ENCODE measurements around the gene NDRG3.
"Not testable (repeated sequence)": the region's sequence is repeated elsewhere in the genome, so short reads cannot be mapped to it uniquely, and the experiment has no call there.

The NDRG3 gene

DNA sequence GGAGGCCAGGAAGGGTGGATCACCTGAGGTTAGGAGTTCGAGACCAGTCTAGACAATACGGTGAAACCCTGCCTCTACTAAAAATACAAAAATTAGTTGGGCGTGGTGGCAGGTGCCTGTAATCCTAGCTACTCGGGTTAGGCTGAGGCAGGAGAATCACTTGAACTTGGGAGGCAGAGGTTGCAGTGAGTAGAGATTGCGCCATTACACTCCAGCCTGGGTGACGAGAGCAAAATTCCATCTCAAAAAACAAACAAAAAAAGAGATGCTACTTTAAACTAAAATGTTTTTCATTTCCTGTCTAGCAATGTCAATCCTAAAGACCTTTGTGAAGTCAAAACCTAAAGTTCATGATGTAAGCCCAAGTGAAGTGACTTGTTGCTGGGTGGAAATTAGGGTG lies 14.8 kb upstream of the NDRG3 start:
- no peak for DNase-seq (ENCODE audit: low spot score)

DNA sequence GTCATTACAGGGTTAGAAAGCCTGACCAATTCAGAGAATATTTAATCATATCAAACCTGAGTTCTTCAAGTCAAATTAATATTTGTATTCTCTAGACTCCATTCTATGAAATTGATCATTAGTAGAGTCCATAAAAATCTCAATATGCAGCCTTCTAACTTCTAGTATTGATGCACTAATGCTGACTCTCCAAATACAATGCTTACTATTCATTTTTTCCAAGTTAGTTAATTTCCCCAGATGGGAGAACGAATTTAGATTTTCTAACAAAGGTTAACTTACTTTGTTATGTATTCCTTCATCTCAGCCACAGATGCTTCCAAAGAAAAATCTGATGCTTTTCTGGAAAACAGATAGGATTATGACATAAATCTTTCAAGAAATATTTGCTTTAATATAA lies 12.4 kb upstream of the NDRG3 start:
- DNase-seq (ENCODE audit: low spot score), result no peak

DNA sequence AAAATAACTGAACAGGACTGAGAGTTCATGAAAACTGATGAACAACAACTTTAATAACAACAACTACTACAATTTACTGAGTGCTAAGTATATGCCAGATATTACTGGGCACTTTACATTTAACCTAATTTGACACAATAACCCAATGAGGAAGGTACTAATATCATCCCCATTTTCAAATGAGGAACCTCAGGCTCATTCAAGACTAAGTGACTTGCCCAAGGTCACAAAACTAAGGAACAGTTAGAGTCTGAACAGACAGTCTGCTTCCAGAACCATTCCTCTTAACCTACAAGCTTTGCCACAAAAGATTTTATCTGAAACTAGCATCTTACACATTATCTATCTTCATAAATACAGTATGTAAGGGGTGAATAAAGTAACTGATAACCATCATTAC lies 10.6 kb upstream of the NDRG3 start:
- no peak for DNase-seq (ENCODE audit: low spot score)

DNA sequence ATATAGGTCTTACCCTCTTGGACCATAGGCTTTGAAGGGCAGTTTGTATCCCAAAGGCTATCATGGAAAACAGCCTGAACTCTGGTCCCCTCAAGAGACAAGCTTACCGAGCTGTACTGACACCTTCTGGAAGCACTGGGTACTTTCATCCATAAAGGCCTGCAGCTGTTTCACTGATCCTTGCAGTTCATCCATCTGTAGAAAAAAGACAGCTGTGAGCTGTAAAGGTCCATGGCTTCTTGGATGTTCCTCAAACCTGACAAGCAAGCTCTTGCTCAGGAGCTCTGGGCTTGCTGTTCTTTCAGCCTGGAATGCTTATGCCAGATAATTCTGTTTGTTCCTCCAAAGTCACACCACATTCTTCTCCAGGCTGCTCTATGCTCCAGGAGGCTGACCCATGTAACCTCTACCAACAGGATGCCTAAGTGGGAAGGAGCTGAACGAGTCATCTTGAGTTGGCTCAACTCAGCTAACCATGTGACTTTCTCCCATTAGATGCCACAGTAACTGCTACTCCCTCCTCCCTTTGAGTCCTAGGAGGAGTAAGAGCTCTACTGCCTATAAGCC lies 8.8 kb upstream of the NDRG3 start:
- DNase-seq (ENCODE audit: low spot score), result peak; percentile 52

DNA sequence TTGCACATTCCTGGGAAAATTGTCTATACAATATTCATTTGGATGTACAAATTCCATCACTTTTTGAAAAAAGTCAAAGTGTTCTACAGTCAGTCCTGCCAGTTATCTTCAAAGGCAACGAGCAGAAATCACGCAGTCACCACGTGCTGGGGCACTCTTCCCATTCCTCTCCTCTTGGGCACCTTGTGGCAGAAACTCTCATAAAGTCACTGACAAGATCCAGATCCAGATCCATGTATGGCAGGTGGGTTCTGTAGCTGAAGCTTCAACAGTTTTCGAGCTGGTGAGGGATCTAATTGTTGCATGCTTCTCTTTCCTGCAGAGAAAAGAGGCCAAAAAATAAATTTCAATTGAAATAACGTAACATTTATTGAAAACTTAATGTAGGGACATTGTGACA lies 6.7 kb upstream of the NDRG3 start:
- no peak for DNase-seq (ENCODE audit: low spot score)

DNA sequence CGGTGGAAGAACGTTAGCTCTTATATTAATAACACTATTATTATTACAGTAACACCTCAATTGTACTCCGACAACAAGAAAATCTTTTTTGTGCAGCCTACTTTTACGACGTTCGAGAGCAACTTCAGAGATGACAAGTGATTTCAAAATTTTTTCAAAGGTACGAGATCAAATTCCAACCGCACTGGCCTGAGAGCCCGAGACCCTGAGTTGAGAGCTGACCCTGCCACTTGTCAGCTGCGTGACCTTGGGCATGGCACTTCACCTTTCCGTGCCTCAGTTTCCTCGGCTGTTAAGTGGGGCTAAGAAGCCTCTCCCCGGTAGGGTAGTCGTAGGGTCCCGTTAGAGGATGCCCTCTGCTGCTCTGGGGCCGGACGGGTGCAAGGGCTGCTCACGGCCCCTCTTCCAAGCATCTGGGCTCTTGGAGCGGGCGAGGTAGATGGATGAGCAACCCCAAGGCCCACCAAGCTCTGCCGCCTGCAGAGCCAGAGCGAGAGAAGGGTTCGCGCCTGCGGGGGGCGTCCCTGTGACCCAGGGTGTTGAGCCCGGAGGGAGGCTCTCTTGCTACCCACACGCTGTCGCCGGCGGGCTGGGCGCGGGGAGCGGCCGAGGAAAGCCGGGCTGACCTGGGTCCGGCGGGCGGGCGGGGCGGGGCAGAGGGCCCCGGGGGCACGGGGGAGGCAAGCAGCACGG lies 510 bp downstream of the NDRG3 start:
- DNase-seq (ENCODE audit: low spot score), result no peak

DNA sequence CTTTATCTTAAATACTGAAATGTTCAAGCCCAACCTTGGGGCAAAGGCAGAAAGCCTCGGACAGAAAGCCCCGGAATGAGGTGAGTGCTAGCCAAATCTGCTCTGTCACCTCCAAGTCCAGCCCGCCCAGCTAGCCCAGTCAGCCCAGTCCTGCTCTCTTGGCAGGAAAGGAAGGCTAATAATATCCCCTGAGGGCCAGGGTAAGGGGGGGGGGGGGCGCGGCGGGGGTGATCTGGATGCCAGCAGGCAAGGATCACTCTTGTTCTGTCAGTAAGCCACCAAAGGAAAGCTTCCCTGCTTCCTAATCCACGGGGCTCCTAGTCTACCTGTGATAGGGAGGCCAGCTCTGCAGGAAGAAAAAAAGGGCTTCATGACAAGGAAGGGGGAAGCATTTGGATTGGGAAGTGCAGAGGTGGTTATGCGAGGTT lies 1.1 kb downstream of the NDRG3 start:
- DNase-seq (ENCODE audit: low spot score), result no peak

DNA sequence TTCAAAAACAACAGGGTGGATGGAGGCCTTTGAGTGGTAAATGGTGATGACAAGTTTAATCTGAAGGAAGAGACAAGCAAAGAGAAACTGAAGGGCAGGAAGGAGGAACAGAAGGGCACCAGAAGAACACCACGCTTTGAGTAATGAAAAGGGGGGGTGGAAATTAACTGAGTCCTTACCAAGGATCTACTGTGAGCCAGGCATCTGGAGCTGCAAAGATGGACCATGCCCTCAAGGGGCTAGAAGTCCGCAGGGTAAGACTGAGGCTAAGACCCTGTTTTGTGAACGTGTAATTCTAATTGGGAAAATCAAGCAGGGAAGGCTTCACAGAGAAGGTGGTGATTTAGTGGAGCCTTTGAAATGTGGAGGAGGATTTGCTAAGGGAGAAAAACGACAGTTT lies 1.6 kb downstream of the NDRG3 start:
- DNase-seq (ENCODE audit: low spot score), result no peak

DNA sequence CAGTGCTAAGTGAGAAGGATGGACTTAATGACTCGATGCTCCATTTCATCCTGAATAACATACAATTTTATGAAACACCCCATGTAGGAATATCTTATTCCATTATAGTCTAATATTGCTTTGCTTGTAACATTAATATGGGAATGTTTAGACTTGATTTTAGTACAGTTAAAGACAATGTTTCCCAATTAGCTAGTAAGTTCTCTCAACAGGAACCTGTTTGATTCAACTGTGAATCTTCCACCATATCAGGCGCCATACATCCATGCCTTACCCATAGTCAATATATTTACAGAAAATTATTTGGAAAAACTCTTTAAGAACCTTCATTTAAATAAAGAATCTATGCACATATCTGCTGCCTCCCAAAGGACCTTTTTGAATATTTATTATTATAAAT lies 3.3 kb downstream of the NDRG3 start:
- DNase-seq (ENCODE audit: low spot score), result no peak

DNA sequence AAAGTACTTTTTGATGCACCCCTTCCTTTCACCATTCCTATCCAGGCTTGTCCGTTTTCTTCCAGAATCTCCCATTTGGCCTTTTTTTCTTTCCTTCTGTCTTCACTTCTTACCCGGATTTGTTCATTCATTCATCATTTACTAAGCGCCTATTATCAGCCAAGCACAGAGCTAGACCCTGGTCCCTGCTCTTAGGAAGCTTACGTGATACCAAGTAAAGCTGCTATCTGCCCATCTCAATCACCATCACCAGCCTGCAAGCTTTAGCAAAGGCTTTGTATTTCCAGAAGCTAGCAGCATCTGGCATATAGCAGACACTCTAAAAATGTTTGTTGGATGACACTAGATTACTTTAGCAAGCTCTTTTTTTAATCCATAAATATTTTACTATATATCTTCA lies 4.8 kb downstream of the NDRG3 start:
- DNase-seq (ENCODE audit: low spot score), result no peak

DNA sequence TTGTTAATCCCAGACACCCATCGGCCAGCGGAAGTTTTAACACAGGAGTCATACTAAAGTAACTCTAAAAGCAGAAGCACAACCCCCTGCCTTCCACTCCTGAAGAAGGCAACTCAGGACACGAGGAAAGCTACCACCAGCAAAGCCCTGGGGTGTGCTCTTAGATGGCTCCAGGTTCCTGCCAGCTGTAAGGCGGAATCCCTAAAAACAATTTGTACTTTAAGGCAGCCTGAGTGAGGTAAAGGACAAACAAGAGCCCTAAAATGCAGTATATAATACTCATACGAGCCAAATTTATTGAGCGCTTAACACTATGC lies 8.7 kb downstream of the NDRG3 start:
- no peak for DNase-seq (ENCODE audit: low spot score)

DNA sequence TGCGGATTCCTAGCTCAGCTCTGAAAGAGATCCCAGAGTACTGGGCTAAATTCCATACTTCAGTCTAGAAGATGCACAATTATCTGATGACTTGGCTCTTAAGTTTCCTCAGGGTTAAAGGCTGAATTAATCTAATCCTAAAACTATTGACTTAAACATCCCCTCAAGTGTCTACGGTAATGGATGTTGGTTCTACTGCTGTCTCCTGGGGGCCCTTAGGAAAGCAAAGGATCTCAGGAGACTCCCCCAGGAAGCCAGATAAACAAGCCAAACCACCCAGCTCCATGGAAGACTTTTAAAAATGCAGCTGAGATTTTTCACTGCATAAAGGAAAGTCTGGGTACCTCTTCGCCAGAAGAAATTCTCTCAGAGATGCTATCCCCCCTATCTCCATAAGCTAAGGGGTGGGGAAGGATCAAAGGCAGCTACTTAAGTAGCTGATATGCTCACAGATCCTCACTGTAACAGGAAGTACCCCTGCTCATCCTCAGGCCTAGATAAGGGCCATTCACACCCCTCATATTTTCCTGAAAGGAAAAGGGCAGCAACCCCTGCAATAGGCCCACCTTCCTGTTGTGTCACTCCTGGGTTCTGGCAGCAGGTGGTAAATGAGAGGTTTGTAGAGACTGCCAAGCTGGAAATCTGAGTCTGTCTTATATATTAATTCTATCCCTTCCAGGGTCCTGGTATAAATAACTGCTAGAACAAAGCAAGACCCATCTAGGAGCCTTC lies 9.3 kb downstream of the NDRG3 start:
- no peak for DNase-seq (ENCODE audit: low spot score)

DNA sequence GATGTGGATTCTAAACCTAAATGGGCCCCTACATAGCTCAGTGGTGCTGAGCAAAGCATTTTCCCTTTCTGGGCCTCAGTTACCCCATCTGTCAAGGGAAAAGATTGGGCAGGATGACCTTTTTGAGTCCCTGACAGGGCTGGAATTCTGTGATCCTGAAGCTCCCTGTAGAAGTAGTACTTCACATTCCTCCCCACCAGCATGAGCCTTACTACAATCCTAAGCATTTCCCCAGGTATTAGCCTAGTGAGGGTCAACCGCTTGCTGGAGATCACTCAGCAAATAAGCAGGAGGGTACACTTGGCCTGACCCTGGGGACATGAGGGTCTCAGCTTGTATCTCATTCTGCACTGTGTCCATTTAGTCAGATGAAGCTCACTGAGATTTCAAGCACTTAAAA lies 13.4 kb downstream of the NDRG3 start:
- DNase-seq (ENCODE audit: low spot score), result no peak

DNA sequence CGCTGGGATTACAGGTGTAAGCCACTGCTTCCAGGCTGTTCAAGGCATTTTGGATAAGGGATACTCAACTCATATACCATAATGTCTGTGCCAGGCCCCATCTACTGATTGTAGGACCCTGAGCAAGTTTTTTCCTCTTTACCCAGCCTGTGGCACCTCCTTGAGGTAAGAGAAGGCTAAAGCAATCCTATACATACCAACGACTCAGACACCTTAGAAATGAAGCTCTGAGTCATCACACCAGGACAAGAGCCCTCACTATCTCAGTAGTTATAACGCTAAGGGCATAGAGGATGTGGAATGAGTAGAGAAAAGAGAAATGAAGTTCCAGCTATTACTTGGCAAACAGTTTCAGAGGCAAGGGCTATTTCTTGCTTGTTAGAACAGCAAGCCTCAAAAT lies 16.9 kb downstream of the NDRG3 start:
- peak; percentile 63 for DNase-seq (ENCODE audit: low spot score)

DNA sequence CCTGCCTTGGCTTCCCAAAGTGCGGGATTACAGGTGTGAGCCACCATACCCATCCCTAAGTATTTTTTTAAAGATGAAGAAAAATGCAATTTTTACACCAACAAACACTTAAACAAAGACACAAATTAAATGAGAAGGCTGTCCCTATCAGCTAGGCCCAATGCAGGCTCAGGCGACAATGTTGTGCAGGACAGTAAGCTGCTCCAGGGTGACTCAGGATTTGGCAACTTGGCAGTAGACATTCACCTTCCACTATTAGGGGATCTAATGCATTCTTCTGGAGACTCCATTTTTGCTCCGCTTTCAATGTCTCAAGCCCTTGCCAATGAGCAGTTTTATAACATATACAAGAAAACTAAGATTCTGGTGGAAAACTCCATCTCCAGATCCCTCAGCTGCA lies 19.7 kb downstream of the NDRG3 start:
- DNase-seq (ENCODE audit: low spot score), result no peak

DNA sequence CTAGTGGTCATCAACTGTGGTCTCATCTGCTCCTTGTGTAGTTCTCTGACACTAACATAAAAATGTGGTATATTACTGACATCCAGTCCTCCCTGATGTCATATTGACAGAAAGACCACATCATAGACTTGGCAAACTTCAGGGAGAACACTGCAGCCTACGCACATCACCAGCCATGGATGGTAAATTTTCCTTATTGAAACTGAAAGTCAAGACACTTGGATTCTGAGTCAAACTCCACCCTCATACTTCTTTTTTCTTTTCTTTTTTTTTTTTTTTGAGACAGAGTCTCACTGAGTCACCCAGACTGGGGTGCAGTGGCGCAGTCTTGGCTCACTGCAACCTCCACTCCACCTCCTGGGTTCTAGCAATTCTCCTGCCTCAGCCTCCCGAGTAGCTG lies 25.4 kb downstream of the NDRG3 start:
- DNase-seq (ENCODE audit: low spot score), result peak; percentile 22

DNA sequence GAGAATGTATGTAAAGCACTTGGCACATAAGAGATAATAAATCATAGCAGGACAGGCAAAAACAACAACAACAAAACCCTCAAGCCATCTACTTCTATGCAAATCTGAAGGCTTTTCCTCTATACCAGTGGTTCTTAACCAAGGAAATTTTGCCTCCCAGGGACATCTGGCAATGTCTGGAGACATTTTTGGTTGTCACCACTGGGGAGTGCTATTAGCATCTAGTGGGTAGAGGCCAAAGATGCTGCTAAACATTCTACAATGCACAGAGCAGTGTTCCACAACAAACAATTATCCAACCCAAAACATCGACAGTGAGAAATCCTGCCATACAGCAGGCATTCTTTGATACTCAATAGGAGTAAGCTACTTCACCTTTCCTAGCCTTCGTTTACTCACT lies 28.2 kb downstream of the NDRG3 start:
- peak; percentile 8 for DNase-seq (ENCODE audit: low spot score)

DNA sequence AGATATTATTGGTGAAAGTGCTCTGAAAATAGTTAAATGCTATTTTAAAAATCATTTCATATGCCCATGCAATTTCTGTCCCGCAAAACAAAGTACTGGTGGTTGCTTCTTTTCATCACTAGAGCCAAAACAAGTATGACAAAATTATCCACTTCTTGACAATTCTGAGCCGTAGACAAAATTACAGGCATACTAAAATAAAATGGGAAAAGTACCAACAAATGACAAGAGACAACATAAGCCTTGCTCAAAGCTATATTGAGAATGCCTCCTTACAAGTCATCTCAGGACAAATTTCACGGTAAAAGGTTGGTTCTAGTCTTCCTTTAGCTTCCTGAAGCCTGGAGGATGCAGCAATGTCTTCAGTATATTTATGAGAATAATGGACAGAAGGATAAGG lies 28.9 kb downstream of the NDRG3 start:
- no peak for DNase-seq (ENCODE audit: low spot score)

DNA sequence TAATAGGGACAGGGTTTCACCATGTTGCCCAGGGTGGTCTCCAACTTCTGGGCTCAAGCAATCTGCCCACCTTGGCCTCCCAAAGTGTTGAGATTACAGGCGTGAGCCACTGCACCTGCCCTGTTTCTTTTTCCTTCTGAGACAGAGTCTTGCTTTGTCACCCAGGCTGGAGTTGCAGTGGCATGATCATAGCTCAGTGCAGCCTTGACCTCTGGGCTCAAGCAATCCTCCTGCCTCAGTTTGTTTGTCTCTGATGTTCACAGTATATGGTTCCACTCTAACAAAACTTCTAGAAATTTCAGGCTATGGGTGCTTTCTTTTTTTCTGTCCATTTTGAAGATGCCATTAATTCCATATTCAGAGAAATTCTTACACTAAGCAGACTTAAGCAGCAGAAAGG lies 33.1 kb downstream of the NDRG3 start:
- no peak for DNase-seq (ENCODE audit: low spot score)

DNA sequence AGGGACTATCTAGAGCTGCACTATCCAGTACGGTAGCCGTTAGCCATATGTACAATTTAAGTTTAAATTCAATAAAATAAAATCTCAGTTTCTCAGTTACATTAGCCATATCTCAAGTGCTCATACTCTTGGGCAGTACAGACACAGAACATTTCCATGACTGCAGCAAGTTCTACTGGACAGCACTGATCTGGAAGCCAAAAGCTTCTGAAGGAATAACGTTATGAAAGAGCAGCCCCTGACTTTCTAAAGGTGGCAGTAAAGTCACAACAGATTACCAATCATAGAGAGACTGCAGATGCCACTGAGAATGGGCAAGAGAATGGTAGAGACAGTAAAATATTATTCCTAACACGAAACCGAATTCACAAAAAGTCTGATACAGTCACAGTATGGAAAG lies 36.8 kb downstream of the NDRG3 start:
- no peak for DNase-seq (ENCODE audit: low spot score)

DNA sequence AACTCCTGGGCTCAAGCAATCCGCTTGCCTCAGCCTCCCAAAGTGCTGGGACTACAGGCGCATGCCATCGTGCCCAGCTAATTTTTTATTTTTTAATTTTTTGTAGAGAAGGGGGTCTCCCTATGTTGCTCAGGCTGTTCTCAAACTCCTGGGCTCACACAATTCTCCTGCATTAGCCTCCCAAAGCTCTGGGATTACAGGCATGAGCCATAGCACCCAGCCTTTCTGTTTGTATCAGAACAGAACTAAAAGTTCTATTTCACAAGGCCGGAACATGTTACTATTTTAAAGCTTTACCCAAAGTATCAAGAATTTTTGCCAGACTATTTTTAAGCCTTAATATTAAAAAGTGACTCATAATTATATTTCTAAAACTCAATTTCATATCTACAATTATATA lies 42.4 kb downstream of the NDRG3 start:
- DNase-seq (ENCODE audit: low spot score), result no peak

DNA sequence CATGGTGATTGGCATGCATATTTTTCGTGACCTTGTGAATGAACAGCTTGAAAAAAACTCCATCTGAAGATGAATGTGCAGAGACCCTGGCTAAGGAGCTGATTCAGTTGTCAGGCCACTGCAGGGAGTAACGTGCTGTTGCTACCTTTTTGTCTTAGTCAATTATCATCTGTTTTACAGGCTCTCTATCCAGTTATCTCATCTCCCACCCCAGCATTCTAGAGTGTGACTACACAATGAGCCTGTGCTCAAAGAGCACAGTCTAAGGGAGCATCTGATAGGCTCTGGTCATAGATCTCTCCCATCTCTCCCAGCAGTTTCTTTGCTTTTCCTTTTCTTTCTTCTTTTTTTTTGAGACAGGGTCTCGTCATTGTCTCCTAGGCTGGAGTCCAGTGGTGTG lies 45.5 kb downstream of the NDRG3 start:
- DNase-seq (ENCODE audit: low spot score), result no peak

DNA sequence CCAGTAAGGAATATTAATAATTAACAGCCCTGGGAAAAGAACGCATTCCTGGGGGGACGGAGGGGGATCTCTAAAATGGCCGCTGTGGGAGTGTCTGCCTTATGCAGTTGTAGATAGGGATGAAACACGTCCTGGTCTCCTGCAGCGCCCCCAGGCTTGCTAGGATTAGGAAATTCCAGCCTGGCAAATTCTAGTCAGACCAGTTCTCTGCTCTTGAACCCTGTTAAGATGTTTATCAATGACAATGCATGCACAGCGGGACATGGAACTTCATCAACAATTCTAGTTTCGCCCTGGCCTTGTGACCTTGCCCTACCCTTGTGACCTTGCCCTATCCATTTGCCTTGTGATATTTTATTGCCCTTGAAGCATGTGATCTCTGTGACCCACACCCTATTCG lies 50.4 kb downstream of the NDRG3 start:
- not testable (repeated sequence) for DNase-seq (ENCODE audit: low spot score)

DNA sequence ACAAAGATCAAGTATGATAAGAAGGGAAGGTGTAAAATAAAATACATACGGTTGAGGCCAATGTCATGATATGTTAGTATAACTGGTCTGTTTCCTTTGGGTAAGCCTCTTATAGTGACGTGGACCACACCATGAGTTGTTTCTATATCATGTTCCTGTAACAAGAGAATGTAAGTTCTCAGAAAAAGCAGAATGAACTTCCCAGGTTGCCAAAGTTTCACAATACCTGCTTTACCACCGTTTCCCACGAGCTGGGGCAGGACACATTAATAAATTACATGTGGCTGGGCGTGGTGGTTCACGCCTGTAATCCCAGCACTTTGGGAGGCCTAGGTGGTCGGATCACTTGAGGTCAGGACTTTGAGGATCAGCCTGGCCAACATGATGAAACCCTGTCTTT lies 57.3 kb downstream of the NDRG3 start:
- DNase-seq (ENCODE audit: low spot score), result no peak
